ENCODE measurements around the gene PLEKHG4B.
A peak's percentile ranks its signal among the peaks of the same experiment; 100 is the strongest.

The PLEKHG4B gene

DNA sequence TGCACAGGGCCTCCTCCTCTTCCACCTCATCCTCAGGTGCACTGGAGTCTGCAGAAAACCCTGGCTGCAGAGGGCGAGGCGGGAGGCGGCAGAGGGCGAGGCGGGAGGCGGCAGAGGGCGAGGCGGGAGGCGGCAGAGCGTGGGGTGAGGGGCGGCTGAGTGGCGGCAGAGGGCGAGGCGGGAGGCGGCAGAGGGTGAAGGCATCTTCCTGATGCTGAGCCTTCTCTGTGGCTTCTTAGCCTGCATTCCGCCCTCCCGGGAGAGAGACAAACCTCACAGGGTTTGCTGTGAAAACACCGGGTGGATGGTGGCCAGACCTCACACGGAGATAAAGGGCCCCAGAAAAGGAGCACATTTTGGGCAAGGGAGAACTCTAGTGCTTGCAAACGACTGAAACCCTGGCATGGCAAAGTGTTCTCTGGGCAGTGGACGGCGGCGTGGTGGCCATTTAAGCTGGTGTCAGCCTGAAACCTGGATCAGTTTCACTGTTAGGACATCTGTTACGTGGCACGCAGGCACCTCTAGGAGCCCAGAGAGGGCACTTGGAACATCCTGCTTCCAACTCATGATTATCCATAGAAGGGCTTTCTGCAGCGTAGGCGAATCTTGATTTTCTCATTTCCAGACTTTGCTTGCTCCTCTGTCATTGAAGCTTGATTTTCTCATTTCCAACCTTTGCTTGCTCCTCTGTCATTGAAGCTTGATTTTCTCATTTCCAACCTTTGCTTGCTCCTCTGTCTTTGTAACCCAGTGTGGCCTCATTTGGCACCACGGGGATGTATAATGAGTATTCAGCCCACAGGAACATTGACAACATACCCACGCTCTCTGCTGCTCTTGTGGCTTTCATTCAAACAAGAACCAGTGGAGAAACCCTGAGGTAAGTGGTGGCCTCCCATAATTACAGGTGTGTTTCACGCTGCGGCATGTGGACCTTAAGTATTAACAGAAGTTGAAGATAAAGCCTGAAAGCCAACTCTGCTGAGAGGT, 16.3 kb upstream of the PLEKHG4B start:
- DNase-seq, result no peak

- DNase-seq, result no peak
Observed at GRCh38 chr5:76358-77169, 15.4 kb upstream of the PLEKHG4B start.

DNA sequence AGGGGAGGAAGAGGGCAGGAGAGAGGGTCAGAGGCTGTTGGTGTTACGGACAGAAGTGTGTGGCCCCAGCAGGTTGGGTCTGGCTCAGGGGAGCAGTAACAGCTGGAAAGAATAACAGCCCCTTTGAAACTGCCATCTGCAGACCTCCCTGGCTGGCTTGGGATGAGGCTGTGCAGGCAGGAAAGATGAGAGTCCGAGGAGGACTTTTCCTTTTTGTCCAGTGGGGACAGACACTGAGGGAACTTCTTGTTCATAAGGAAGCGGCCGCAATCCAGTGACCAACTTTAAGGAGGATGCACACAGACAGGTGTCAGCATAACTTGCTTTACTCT, 14.8 kb upstream of the PLEKHG4B start:
- no peak for DNase-seq

DNA sequence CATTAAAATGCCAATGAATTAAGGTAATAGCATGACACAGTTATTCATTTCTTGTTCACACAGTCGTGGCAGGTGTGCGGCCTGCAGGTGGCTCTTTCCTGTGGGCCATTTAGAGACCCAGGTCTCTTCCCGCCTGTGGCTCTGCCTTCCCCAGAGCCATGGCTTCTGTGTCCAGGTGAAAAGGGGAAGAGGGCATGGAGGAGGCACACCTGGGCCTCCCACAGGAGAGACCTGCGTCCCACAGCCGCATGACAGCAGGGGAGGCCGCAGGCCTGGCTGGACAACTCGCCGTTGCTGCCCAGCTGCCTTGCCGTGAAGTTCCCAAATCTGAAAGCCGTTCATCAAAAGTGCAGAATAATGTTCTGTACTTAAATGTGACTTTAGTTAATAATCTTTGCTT, 14.4 kb upstream of the PLEKHG4B start:
- no peak for DNase-seq

DNA sequence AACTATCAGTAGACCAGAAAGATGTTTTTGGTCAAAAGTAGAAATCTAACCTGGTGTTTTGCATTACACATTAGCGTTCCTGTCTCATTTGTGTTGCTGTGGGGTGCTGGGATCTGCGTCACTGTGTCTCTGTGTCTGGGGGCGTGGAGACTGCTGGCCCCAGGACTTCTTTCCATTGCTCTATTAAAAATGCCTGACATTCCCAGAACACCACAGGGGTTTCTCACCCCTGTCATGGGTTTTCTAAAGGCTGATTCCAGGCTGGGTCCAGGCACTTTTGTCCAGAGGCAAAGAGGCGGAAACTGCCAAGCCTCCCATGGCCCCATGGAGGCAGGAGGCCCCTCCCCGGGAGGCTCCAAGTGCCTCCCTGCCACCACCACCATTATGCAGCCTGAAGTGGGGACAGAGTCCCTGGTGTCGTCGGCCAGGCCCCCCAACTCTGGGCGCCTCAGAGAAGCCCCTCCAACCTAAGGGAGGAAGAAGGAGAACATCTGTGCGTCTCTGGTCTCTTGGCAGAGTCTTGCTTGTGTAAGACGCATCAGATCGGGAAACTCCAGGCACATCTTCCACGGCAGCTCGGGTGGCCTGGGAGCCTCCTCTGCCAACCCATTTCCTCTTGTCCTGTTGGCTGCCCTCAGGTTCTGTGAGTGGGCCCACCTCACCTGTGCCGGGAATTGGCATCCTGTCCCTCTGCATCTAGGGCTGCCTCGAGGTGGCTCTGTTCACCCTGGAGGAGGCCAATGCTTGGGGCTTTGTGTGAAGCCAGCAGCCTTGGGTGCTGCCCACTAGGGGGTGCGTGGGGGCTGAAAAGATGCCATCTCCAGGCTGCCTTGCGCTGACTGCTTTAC, 13.8 kb upstream of the PLEKHG4B start:
- peak; percentile 81 for DNase-seq

GRCh38 chr5:78805-79149, 13.2 kb upstream of the PLEKHG4B start:
- no peak for DNase-seq

DNA sequence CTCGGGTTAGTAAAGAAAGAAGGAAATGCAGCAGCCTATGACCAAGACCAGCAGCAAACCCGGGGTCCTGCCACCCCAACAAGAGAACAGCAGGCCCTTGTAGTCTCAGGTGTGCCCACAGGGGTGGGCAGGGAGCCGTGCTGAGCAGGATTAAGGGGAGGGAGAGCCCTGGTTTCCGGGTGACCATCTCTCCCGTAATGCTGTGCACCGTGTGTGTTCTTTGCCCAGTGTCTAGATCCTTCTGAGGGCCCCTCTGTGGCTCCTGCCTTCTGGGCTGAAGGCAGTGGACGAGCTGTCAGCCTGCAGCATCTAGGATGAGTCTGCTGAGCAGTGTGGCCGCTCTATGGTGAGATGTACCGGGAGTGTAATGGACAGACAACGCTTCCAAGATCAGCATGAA, 12.7 kb upstream of the PLEKHG4B start:
- DNase-seq, result no peak

- no peak for DNase-seq
Observed at GRCh38 chr5:79821-80220, 12.1 kb upstream of the PLEKHG4B start.

DNA sequence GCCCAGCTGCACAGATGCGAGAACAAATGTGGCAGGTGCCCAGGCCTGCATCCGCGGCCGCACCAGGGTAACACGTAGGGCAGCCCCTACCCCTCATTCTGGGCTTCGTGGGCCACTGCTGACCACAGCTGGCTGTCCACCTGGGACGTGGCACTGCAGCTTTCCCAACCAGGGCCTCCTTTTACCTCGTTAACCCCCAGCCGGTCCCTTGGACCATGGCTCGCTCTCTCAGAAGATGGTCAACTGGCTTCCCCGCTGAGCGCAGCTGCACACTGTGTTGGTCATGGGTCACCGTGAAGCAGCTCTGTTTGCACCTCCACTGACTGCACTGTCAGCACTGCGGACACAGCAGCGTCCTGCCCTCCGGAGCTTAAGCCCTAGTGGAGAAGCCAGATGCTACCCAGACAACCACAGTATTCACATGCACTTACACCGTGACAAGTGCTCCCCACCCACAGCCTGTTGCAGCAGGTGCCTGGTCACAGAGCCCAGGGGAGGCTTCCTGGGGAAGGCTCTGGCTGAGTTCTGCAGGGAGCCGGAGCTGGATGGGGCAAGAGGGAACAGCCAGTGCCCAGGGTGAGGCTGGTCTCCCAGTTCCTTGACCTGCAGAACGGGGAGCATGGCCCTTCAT, 10.5 kb upstream of the PLEKHG4B start:
- peak; percentile 63 for DNase-seq

- peak; percentile 96 for DNase-seq
Observed at GRCh38 chr5:82097-82496, 9.9 kb upstream of the PLEKHG4B start.

DNA sequence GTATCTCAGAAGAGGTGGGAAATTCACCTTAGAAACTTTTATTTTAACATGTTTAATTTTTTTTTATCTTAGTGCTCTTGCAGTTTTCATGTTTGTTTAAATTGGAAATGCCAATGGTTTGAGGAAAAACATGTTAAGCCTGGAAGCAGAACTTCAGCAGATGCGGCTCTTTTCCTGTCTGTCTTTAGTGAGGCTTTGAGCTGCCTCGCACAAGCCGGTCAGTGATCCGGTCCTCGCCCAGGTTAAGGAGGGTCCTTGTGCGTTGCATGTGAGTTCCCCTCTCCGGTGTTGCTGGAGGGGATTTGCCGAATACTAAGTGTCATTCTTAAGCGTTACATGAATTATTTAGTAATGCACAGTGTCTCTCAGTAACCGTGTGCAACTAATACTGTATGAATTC, 9.4 kb upstream of the PLEKHG4B start:
- DNase-seq, result no peak

- DNase-seq, result no peak
Observed at GRCh38 chr5:83029-83428, 8.9 kb upstream of the PLEKHG4B start.

- no peak for DNase-seq
Observed at GRCh38 chr5:85334-85995, 6.5 kb upstream of the PLEKHG4B start.

- no peak for DNase-seq
Observed at GRCh38 chr5:89337-90286, 2.4 kb upstream of the PLEKHG4B start.

GRCh38 chr5:90590-91547, 1.1 kb upstream of the PLEKHG4B start:
- DNase-seq, result peak; percentile 69

DNA sequence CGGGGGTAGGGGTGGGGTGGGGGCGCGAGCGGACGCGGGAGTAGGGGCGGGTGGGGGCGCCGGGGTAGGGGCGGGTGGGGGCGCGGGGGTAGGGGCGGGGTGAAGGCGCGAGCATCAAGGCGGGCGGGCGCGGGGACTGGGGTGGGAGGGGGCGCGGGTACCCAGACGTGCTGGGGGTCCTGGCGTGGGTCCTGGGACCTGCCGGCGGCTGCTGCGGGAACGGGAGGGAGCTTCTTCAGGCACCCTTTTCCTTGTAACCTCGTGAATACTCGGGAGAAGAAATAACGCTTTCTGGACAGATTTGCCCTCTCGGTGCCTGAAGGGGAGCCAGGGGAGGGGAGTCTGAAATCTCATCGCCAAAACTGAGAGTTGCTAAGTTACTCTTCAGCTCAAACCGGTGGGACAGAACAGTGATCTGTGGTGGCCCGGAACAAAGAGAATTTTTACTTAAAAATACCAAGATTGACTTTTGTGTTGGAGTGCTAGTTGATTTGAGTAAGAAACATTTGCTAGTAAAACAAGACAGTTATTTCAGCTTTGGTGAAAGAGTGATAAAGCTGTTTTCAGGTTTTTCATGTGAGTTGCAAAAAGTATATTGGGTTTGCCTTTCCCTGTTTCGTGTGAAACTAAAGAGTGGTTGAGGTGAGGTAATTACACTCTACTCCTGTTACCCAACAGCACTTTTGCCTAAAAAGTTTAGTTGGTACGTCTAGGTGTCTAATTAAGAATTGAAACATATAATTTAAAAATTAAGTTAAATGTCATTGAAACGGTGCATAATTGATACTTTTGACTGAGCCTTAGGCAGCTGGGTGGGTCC, 643 bp downstream of the PLEKHG4B start:
- DNase-seq, result no peak

DNA sequence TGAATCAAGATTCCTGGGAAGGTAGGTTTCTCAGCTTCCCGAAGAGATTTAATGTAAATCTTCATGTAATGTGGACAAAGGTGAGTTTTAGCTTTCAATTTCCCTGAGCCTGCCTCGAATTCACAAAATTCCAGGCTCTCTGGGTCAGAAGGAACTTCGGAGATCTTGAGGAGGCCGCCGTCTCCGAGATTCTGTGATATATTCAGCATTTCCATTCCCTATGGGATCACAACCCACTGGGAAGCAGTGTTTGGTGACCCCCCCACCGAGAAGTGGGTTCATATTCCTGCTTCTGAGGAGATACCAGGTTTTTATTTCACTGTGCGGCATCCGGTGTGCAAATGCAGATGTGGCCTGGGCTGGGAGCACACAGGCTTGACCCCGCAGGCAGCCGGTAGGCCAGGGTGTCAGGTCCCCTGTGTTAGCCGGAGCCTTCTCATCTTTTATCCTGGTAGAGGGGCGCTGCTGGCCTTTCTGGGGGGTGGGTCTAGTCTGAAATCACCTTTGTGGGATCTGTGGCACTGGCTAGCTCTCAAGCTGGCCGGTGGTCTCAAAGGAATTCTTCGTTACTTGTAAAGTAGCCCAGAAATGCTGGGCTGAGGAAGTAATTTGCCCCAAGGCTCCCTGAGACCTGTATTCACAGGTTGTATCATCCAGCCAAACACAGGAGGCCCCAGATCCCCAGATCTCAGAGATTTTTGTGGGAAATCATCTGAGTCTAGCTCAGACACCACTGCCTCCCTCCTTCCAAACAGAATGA, 1.4 kb downstream of the PLEKHG4B start:
- DNase-seq, result peak; percentile 79

Data from islet precursor cell (in vitro differentiated cells).